GM12873 (cell line): ENCODE results near the gene BCAN.

ENCODE experiments used
- TF ChIP-seq, protein P1 (sequence below): IDR thresholded peaks from 2 replicates; pipeline ENCODE4 v1.5.1; 2012; ENCODE audit warnings: low read depth, mild to moderate bottlenecking, moderate library complexity, low read length, control low read depth; ENCODE audit not compliant: insufficient read depth; ENCODE audit errors: missing control alignments

BCAN gene

DNA sequence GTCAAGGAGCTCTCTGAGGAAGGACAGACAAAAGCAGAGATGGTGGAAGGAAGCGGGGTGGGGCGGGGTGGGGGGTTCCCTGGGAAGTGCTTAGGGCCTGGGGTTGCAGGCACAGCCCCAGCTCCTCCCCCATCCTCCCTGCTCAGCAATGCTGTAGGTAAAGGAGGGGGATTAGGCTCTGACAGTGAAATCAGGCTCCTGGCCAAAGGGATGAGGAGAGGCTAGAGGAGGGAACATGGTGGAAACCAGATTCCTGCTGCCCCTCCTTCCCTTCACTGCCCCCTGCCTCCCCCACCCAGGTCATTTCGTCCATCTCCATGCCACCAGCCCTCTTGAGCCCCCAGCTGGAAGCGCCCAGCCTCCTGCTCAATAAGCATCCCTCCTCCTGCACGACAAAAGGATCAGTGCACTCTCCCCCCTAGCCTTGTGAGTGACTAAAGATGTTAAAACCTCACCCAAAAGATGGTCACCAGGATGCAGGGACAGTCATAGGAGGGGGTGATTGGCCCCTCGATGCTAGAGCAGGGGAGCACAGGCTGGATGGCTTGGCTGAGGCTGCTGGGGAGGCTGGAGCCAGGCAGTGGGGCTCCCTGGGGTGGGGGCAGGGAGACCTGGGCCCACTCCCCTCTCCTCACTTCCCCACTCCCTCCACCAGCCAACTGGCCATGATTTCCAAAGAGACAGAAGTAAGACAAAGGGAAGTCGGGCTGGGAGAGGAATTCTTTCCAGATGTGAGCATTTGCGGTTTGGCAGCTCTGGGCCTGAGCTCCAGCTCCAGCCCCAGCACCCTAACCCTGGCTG is 65.7 kb downstream of the BCAN start:
- TF ChIP-seq, protein P1, sequence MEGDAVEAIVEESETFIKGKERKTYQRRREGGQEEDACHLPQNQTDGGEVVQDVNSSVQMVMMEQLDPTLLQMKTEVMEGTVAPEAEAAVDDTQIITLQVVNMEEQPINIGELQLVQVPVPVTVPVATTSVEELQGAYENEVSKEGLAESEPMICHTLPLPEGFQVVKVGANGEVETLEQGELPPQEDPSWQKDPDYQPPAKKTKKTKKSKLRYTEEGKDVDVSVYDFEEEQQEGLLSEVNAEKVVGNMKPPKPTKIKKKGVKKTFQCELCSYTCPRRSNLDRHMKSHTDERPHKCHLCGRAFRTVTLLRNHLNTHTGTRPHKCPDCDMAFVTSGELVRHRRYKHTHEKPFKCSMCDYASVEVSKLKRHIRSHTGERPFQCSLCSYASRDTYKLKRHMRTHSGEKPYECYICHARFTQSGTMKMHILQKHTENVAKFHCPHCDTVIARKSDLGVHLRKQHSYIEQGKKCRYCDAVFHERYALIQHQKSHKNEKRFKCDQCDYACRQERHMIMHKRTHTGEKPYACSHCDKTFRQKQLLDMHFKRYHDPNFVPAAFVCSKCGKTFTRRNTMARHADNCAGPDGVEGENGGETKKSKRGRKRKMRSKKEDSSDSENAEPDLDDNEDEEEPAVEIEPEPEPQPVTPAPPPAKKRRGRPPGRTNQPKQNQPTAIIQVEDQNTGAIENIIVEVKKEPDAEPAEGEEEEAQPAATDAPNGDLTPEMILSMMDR: no peak

DNA sequence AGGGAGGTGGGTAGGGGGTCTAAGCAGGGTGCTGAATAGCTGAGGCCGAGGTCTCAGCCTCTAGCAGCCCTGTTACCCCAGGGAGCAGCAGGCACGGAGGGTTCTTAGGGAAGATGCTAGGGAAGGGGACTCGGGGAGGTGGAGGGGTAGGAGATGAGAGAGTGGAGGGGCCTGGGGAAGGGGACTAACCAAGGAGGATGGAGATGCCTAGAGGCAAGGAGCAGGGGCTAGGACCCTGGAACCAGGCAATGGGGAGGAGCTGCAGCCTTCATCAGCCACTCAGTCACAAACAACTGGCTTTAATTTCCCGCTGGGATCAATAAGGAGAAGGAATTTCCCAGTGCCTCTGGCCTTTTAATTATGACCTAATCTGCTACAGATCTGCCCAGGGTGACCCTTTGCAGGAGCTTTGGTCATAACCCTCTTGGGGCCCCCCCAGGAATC is 66.3 kb downstream of the BCAN start:
- TF ChIP-seq, protein P1: no peak

DNA sequence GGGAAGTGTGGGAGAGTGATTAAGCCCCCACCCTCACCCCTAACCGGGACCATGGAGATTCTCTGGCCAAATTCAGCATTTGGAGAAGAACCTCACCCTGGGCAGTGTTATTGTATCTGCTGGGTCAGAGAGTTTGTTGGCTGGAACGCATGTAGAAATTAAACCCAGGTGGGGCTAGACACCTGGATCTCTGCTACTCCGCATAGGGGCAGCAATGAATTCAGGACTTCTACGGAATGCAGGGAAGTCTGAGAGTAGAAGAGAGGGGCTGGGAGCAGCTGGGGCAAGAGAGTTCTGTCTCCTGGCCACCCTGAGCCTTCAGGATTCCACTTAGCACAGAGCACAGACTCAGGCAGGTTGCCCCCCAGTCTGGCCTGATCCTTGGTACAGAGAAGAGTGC is 67.1 kb downstream of the BCAN start:
- TF ChIP-seq, protein P1: no peak
